IPS-15b (cell line): ENCODE data around the gene HACD1.
"Not testable (repeated sequence)": the region's sequence is repeated elsewhere in the genome, so short reads cannot be mapped to it uniquely, and the experiment has no call there.

Experiments used
- H3K27me3 ChIP-seq: one replicate; pipeline ENCODE4 v1.6.1; 2013; ENCODE audit warnings: low read length; ENCODE audit not compliant: control insufficient read depth, insufficient read depth
- H3K36me3 ChIP-seq: one replicate; pipeline ENCODE4 v1.6.1; 2013; ENCODE audit warnings: low read length; ENCODE audit not compliant: control insufficient read depth, insufficient read depth
- H3K4me1 ChIP-seq: one replicate; pipeline ENCODE4 v1.6.1; 2013; ENCODE audit warnings: mild to moderate bottlenecking, low read length; ENCODE audit not compliant: control insufficient read depth, insufficient read depth
- H3K4me3 ChIP-seq: one replicate; pipeline ENCODE4 v1.5.1; 2013; ENCODE audit warnings: low read depth, low read length
- H3K9ac ChIP-seq: one replicate; pipeline ENCODE4 v1.6.1; 2013; ENCODE audit warnings: low read depth, mild to moderate bottlenecking, low read length
- H3K9me3 ChIP-seq: one replicate; pipeline ENCODE4 v1.6.1; 2013; ENCODE audit warnings: mild to moderate bottlenecking, low read length; ENCODE audit not compliant: control insufficient read depth, insufficient read depth

HACD1 gene

DNA sequence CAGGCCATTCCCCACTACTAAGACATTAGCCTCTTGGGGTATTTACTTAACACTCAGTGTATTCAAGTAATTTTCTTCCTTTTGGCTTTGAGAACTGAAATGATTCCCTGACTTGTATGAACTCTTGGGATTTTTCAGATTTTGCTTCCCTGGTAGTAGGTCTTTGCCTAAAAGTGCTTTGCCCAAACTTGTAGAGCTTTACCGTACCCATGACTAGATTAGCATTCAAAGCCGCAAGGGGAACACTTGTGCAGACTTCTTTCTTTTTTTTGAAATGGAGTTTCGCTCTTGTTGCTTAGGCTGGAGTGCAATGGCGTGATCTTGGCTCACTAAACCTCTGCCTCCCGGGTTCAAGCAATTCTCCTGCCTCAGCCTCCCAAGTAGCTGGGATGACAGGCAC lies 20.7 kb upstream of the HACD1 start:
- Histone ChIP-seq H3K9me3 (no peaks in the 10 kb centered on the region), H3K36me3 (no peaks in the 10 kb centered on the region), H3K4me3 (no peak overlapping the region), H3K27me3 (no peaks in the 10 kb centered on the region), H3K4me1 (no peaks in the 10 kb centered on the region), H3K9ac (no peak overlapping the region)

DNA sequence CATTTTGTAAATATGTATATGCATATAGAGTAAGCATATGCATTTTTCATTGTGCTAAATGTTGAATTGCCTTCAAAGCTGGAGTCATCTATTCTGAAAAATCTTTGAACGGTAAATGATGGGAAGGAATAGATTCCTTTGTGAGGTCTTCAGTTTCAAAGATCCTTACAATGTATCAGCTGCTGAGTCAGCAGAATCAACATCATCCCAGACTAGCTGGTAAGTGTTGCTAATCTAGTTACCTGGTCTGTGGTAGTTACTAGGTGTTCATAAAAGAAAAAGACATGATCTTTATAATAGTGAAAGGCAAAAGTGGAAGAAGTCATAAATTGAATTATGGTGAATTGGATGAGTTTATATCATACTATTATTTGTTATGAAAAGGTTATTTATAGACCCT lies 16.2 kb upstream of the HACD1 start:
- no peaks in the 10 kb centered on the region for H3K4me1 ChIP-seq
- no peak overlapping the region for H3K4me3 ChIP-seq
- no peak overlapping the region for H3K9ac ChIP-seq
- H3K36me3 ChIP-seq: no peaks in the 10 kb centered on the region
- no peaks in the 10 kb centered on the region for H3K27me3 ChIP-seq
- no peaks in the 10 kb centered on the region for H3K9me3 ChIP-seq

DNA sequence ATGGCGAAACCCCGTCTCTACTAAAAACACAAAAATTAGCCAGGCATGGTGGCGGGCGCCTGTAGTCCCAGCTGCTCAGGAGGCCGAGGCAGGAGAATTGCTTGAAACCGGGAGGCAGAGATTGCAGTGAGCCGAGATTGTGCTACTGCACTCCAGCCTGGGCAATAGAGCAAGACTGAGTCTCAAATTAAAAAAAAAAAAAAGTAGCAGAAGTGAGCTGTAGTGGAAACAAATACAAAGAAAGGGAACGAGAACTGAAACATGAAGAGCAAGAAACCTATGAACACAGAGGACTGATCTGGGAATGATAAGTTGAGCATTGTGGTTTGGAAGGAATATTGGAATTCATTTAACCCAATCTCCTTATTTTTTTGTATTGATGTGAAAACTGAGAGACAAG lies 15.4 kb upstream of the HACD1 start:
- H3K9ac ChIP-seq, H3K27me3 ChIP-seq, H3K4me1 ChIP-seq, H3K4me3 ChIP-seq, H3K36me3 ChIP-seq, H3K9me3 ChIP-seq: not testable (repeated sequence)

DNA sequence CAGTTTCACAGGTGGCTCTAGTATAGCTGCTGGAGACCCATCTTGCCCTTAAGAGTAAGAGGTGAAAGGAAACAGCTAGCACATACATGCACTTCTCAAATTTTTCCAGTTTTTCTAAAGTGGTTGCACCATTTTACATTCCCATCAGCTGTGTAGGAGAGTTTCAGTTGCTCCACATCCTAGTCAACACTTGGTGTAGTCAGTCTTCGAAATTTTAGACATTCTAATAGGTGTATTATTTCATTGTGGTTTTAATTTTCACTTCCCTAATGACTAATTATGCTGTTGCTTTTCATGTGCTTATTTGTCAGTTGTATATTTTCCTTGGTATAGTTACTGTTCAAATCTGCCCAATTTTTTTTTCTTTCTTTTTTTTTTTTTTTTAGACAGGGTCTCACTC lies 9.5 kb upstream of the HACD1 start:
- H3K4me1 ChIP-seq: no peaks in the 10 kb centered on the region
- H3K4me3 ChIP-seq: no peak overlapping the region
- no peaks in the 10 kb centered on the region for H3K36me3 ChIP-seq
- H3K9me3 ChIP-seq: no peaks in the 10 kb centered on the region
- no peak overlapping the region for H3K9ac ChIP-seq
- no peaks in the 10 kb centered on the region for H3K27me3 ChIP-seq

DNA sequence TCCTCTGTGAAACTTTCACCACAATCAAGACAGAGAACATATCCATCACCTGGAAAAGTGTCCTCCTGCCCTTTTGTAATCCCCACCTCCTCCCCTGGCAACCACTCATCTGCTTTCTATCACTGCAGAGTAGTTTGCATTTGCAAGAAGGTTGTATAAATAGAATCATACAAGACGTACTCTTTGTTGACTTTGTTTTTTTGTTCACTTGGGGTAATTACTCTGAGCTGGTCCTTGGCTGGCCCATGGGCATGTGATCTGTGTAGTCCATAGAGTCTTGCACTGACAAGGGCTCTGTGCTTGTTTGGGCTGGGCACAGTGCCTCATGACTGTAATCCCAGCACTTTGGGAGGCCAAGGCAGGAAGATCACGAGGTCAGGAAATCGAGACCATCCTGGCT lies 7.8 kb upstream of the HACD1 start:
- no peak overlapping the region for H3K4me3 ChIP-seq
- no peak overlapping the region for H3K9ac ChIP-seq
- no peaks in the 10 kb centered on the region for H3K9me3 ChIP-seq
- H3K27me3 ChIP-seq: no peaks in the 10 kb centered on the region
- H3K4me1 ChIP-seq: no peaks in the 10 kb centered on the region
- no peaks in the 10 kb centered on the region for H3K36me3 ChIP-seq

- no peak overlapping the region for H3K4me3 ChIP-seq
- H3K27me3 ChIP-seq: no peaks in the 10 kb centered on the region
- H3K9me3 ChIP-seq: no peaks in the 10 kb centered on the region
- H3K4me1 ChIP-seq: no peaks in the 10 kb centered on the region
- no peak overlapping the region for H3K9ac ChIP-seq
- H3K36me3 ChIP-seq: no peaks in the 10 kb centered on the region
These were observed 4.9 kb upstream of the HACD1 start for GRCh38 chr10:17622061-17622460.

DNA sequence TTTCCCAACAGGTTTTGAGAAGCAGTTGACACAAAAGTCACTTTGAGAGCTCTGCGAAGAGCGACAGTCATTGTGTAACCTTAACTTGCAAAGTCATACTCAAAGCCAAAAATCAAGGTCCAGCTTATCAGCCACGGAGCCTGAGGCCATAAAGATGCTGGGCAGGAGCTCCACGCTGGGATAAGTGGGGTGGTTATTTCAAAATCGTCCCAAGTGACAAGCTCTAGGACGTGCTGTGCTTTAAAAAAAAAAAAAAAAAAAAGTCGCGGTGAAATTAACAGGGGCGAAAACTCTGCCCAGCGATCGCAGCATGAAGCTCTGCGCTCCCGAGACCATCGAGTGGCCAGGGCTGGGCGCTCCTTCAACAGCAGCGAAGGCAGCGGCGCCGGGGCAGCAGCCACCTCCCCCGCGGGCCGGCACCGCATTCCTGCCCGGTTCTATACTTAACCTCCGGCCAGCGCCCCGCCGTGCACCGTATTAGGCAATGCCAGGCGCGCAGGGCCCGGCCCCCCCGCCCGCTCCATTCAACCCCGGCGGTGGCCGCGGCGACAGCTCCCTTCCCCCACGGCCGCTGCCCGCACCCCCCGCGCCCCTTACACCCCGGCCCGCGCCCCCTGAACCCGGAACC lies 657 bp downstream of the HACD1 start:
- Histone ChIP-seq H3K4me3 (peak overlapping the region; percentile 66), H3K36me3 (no peaks in the 10 kb centered on the region), H3K4me1 (no peaks in the 10 kb centered on the region), H3K9ac (peak overlapping the region; percentile 65), H3K9me3 (no peaks in the 10 kb centered on the region), H3K27me3 (no peaks in the 10 kb centered on the region)

DNA sequence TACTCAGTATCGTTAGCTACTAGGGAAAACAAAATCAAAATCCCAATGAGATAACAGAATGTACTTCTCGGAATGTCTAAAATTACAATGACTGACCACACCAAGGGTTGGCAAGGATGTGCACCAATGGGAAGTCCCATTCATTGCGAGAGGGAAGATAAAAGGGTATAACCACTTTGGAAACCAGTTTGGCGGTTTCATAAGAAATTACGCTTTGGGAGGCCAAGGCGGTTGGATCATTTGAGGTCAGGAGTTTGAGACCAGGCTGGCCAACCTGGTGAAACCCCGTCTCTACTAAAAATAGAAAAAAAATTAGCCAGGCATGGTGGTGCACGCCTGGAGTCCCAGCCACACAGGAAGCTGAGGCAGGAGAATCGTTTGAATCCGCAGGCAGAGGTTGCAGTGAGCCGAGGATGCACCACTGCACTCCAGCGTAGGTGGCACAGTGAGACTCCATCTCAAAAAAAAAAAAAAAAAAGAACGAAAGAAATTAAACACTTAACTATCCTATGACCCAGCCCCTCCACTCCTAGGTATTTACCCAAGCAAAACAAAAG lies 7.6 kb downstream of the HACD1 start:
- Histone ChIP-seq H3K9me3 (no peaks in the 10 kb centered on the region), H3K27me3 (no peaks in the 10 kb centered on the region), H3K36me3 (no peaks in the 10 kb centered on the region), H3K4me1 (no peaks in the 10 kb centered on the region), H3K4me3 (no peak overlapping the region), H3K9ac (no peak overlapping the region)

GRCh38 chr10:17607603-17608332 lies 9.4 kb downstream of the HACD1 start:
- Histone ChIP-seq H3K4me3 (no peak overlapping the region), H3K9me3 (no peaks in the 10 kb centered on the region), H3K27me3 (no peaks in the 10 kb centered on the region), H3K9ac (no peak overlapping the region), H3K36me3 (no peaks in the 10 kb centered on the region), H3K4me1 (no peaks in the 10 kb centered on the region)

DNA sequence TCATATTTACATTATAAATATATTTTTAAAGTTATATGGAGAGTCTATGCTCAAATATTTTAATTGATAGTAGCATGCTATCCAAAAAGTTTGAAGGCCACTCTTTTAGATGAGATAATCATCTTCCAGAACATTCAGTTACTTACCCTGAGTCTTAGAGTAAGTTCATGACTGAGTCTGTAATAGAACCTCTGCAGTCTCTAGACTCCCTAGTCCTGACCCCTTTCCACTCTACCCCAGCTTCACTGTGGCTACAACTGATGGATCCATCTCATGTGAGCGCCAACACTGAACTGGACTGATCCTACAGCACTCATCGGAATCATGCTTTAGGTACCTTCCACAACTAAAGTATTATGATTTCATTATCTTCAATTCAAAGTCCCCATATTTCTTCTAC lies 10.1 kb downstream of the HACD1 start:
- H3K9me3 ChIP-seq: no peaks in the 10 kb centered on the region
- no peaks in the 10 kb centered on the region for H3K36me3 ChIP-seq
- H3K27me3 ChIP-seq: no peaks in the 10 kb centered on the region
- H3K4me3 ChIP-seq: no peak overlapping the region
- H3K4me1 ChIP-seq: no peaks in the 10 kb centered on the region
- no peak overlapping the region for H3K9ac ChIP-seq

DNA sequence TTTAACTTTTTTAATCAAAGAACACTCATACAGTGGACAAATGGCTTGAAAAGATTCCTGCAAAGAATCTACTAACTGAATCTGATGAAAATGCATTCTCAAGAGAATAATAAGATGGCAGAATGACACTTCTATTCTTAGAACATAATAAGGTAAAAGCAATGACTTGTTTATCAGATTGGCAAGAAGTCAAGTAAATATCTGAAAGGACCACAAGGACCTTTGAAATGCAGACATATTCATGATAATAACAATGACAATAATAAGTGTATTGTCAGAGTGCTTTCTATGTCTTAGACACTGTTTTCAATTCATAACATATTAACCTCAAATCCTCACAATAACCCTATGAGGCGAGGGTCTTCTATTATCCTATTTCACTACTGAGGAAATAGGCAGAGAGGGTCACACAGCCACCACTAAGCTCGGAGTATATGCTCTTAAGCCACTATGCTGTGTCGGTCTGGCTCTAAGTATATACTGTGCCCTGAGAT lies 10.6 kb downstream of the HACD1 start:
- no peaks in the 10 kb centered on the region for H3K9me3 ChIP-seq
- no peaks in the 10 kb centered on the region for H3K36me3 ChIP-seq
- H3K4me1 ChIP-seq: no peaks in the 10 kb centered on the region
- H3K27me3 ChIP-seq: no peaks in the 10 kb centered on the region
- H3K4me3 ChIP-seq: no peak overlapping the region
- no peak overlapping the region for H3K9ac ChIP-seq

- Histone ChIP-seq H3K4me1 (no peaks in the 10 kb centered on the region), H3K9ac (no peak overlapping the region), H3K36me3 (no peaks in the 10 kb centered on the region), H3K27me3 (no peaks in the 10 kb centered on the region), H3K4me3 (no peak overlapping the region), H3K9me3 (no peaks in the 10 kb centered on the region)
These were observed 11.2 kb downstream of the HACD1 start for GRCh38 chr10:17605936-17606335.
